ENCODE results near the gene RSPH1.

- no peak for TF ChIP-seq CTCF (IDR thresholded peaks at IDR 0.05)
- no peak for TF ChIP-seq POLR2AphosphoS5 (IDR thresholded peaks at IDR 0.05)
These were observed 49.3 kb upstream of the RSPH1 start for GRCh38 chr21:42545317-42545716.
